ENCODE data around the gene ZMYND11.

ZMYND11 gene

DNA sequence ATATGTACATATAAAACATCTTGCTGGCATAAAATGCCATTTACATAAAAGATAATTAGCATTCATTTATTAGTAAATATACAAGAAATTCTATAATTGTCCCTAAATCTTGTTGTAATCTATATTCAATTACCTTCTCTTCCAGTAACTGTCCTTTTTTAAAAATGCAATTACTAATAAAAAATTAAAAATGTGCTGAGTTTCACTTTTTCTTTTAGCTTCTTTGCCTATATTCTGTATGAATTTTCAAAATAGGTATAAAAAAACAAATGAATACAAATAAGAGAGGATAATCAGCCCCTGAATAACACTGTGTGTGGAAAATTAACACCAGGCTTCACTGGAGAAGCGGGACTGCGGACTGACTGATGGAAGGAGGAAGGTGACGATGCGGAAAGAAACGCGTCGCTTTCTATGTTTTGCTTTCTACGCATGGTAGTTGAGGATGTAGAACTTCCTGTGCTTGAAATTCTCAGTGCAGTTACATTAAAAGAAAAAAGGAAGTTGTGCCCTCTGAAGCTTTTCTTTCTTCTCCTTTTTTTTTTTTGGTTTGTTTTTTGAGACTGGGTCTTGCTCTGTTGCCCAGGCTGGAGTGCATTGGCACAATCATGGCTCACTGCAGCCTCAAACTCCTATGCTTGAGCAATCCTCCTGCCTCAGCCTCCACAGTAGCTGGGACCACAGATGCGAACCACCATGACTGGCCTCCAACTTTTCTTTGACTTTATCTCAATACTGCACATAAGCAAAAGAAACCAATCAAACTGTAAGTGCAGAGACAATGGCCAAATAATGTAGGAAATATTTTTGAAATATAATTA, 7.4 kb upstream of the ZMYND11 start:
- Histone ChIP-seq H3K9me3 (ENCODE audit: low read length) (no peaks in the 10 kb centered on the region), H3K79me2 (ENCODE audit: insufficient read depth, low read length) (no peaks in the 10 kb centered on the region), H2AFZ (ENCODE audit: low read length) (no peak overlapping the region), H3F3A (ENCODE audit: insufficient read depth, low read length) (no peaks in the 10 kb centered on the region), H3K9me2 (ENCODE audit: low read depth, low read length) (no peaks in the 10 kb centered on the region), H3K27me3 (ENCODE audit: insufficient read depth, low read length) (0 out of 2 replicates have a peak, but pooled peaks cover 4% of the 10 kb centered on the region), H3K36me3 (ENCODE audit: insufficient read depth, low read length) (no peaks in the 10 kb centered on the region), H3K9ac (ENCODE audit: low read length) (no peak overlapping the region), H3K4me3 (ENCODE audit: low read depth, low read length, poor library complexity, severe bottlenecking) (no peak overlapping the region), H3K4me2 (ENCODE audit: low read length) (no peak overlapping the region), H4K20me1 (ENCODE audit: insufficient read depth, low read length) (no peaks in the 10 kb centered on the region), H3K4me1 (ENCODE audit: insufficient read depth, low read length, severe bottlenecking) (no peaks in the 10 kb centered on the region), H3K27ac (ENCODE audit: low read depth, low read length, poor library complexity, severe bottlenecking) (no peak overlapping the region)
- TF ChIP-seq EZH2 (IDR thresholded peaks at IDR 0.05; ENCODE audit: borderline replicate concordance, low read length), result no peak
- TF ChIP-seq, protein P1, sequence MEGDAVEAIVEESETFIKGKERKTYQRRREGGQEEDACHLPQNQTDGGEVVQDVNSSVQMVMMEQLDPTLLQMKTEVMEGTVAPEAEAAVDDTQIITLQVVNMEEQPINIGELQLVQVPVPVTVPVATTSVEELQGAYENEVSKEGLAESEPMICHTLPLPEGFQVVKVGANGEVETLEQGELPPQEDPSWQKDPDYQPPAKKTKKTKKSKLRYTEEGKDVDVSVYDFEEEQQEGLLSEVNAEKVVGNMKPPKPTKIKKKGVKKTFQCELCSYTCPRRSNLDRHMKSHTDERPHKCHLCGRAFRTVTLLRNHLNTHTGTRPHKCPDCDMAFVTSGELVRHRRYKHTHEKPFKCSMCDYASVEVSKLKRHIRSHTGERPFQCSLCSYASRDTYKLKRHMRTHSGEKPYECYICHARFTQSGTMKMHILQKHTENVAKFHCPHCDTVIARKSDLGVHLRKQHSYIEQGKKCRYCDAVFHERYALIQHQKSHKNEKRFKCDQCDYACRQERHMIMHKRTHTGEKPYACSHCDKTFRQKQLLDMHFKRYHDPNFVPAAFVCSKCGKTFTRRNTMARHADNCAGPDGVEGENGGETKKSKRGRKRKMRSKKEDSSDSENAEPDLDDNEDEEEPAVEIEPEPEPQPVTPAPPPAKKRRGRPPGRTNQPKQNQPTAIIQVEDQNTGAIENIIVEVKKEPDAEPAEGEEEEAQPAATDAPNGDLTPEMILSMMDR (IDR thresholded peaks at IDR 0.05; ENCODE audit: low read length), result no peak

DNA sequence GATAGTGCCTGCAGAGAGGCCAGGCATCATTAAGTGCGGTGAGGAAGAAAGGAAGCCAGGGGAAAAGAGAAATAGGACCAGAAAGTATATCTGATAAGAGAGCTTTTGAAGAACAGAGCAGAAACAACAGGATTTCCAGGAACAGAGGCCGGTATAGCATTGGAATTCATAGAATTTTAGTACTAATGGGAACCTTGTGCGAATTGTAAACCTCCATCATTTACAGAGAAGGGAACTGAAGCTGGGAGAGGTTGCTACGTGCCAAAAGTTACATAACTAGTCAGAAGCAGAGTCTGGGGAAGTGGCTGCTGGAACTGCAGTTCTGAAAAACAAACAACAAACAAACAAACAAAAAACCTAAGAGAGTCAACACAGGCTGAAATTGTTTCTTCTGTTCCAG, 5.4 kb upstream of the ZMYND11 start:
- Histone ChIP-seq H3K4me3 (ENCODE audit: low read depth, low read length, poor library complexity, severe bottlenecking) (no peak overlapping the region), H3F3A (ENCODE audit: insufficient read depth, low read length) (no peaks in the 10 kb centered on the region), H3K4me1 (ENCODE audit: insufficient read depth, low read length, severe bottlenecking) (peaks cover 5% of the 10 kb centered on the region), H3K9ac (ENCODE audit: low read length) (no peak overlapping the region), H3K9me3 (ENCODE audit: low read length) (no peaks in the 10 kb centered on the region), H3K9me2 (ENCODE audit: low read depth, low read length) (no peaks in the 10 kb centered on the region), H4K20me1 (ENCODE audit: insufficient read depth, low read length) (no peaks in the 10 kb centered on the region), H3K27me3 (ENCODE audit: insufficient read depth, low read length) (peaks cover 12% of the 10 kb centered on the region; the same call in 1 of the 2 replicates), H3K27ac (ENCODE audit: low read depth, low read length, poor library complexity, severe bottlenecking) (no peak overlapping the region), H2AFZ (ENCODE audit: low read length) (no peak overlapping the region), H3K4me2 (ENCODE audit: low read length) (no peak overlapping the region), H3K79me2 (ENCODE audit: insufficient read depth, low read length) (no peaks in the 10 kb centered on the region), H3K36me3 (ENCODE audit: insufficient read depth, low read length) (no peaks in the 10 kb centered on the region)
- TF ChIP-seq, protein P1 (IDR thresholded peaks at IDR 0.05; ENCODE audit: low read length), result no peak
- TF ChIP-seq EZH2 (IDR thresholded peaks at IDR 0.05; ENCODE audit: borderline replicate concordance, low read length), result no peak

DNA sequence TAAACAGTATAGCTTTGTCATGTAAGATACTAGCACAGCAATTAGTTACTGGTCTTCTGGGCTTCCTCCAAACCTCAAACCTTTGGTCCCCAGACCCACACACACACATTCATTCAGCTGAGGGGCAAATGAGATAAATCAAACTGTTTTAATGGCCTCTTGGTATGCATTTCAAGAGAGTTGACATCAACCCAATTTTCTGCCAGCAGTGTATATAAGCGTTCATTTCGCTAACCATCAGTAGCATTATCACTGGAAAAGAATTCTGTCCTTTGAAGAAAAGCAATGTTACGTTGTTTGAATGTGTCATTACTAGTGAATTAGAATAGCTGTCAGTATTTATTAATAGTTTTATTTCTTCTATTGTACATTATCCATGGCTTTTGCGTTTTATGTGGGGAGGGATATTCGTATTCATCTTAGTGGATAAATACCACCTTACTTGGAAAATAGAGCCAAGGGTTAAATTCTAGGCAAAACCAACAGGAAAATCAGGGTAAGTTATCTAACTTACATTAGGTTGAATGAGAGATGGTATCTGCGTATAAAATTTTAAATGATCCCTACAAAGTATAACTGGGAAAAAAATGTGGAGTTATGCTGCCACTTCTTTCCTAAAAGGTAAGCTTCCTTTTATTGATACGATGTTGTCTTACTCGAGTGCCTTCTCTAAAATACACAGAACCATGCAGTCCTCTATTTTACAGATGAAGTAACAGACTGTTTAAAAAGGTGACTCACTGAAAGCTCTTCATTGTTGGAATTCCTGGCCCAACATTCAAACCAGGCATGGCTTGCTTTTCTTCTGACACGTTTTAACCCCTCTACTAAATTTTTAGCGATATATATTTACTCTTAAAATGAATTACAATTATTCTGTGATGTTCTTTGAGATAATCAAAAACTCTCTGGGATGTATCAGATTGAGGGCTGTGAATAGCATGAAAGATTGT, 2.0 kb upstream of the ZMYND11 start:
- no peaks in the 10 kb centered on the region for H3F3A ChIP-seq (ENCODE audit: insufficient read depth, low read length)
- peaks cover 18% of the 10 kb centered on the region for H3K27me3 ChIP-seq (ENCODE audit: insufficient read depth, low read length)
- no peak overlapping the region for H2AFZ ChIP-seq (ENCODE audit: low read length)
- H3K4me3 ChIP-seq (ENCODE audit: low read depth, low read length, poor library complexity, severe bottlenecking), result no peak overlapping the region
- H3K9me2 ChIP-seq (ENCODE audit: low read depth, low read length), result no peaks in the 10 kb centered on the region
- TF ChIP-seq EZH2 (IDR thresholded peaks at IDR 0.05; ENCODE audit: borderline replicate concordance, low read length), result no peak
- TF ChIP-seq, protein P1 (IDR thresholded peaks at IDR 0.05; ENCODE audit: low read length), result no peak
- no peak overlapping the region for H3K27ac ChIP-seq (ENCODE audit: low read depth, low read length, poor library complexity, severe bottlenecking)
- no peaks in the 10 kb centered on the region for H3K79me2 ChIP-seq (ENCODE audit: insufficient read depth, low read length)
- H3K9ac ChIP-seq (ENCODE audit: low read length), result no peak overlapping the region
- peaks cover 14% of the 10 kb centered on the region for H3K4me1 ChIP-seq (ENCODE audit: insufficient read depth, low read length, severe bottlenecking)
- H3K9me3 ChIP-seq (ENCODE audit: low read length), result no peaks in the 10 kb centered on the region
- no peak overlapping the region for H3K4me2 ChIP-seq (ENCODE audit: low read length)
- H4K20me1 ChIP-seq (ENCODE audit: insufficient read depth, low read length), result no peaks in the 10 kb centered on the region
- H3K36me3 ChIP-seq (ENCODE audit: insufficient read depth, low read length), result no peaks in the 10 kb centered on the region

Data from OCI-LY1 (cell line).